ENCODE measurements around the gene SEC24C.
"Not testable (repeated sequence)": the region's sequence is repeated elsewhere in the genome, so short reads cannot be mapped to it uniquely, and the experiment has no call there.

Gene SEC24C

DNA sequence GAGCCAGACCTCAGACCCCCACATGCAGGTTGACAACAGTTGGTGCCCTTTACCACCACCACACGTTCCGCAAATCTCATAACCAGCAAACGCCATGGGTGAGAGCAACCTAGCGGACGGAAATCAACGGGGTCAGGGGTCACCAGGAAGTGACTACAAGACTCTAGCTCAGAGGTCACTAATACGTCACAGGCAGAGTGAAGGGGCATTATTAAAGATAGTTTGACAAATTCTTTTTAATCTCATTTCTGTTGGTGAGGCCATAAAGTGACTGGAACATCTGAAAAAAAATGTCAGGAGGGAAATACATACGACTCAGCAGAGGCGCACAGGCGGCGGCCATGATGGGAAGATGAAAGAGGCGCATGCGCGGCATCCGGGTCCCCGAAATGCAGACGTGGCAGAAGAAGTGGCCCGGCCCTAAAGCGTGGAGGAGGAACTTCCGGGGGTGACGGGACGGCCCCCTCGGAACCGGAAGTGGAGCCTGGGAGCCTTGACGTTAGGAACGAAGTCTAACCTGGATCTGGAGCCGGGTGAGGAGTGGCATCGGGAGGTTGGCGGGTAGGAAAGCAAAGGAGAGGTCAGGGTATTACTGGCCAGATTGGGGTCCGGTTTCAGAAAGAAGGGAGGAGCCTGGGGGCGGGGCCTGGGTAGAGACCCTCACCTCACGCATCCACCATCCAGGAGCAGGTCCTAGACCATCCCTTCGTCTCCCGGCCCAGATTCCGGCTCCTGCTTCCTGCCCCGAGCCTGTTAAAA lies at the start of gene SEC24C:
Gene SEC24C (plus strand): TSS at position 468 of the 759 bp plus-strand sequence. CDS start 2,461 bp downstream, outside the sequence.
- peak; percentile 69 for DNase-seq

DNA sequence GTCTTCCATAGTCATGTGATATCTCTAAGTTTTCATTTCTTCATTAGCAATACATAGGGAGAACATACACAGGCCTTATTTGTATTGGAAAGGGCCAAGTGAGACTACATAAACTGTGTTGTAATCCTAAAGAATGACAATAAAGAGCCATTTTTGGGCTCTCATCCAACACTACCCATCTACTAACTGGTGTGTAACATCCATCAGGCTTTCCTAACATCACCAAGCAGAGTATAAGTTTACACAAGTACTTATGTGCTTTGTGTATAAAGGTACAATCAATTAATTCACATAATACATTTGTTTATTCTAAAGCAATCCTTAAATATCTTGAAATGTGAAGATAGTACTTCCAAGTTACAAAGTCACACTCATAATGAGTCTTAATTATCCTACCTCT lies 48.9 kb upstream of the SEC24C start:
- not testable (repeated sequence) for DNase-seq

DNA sequence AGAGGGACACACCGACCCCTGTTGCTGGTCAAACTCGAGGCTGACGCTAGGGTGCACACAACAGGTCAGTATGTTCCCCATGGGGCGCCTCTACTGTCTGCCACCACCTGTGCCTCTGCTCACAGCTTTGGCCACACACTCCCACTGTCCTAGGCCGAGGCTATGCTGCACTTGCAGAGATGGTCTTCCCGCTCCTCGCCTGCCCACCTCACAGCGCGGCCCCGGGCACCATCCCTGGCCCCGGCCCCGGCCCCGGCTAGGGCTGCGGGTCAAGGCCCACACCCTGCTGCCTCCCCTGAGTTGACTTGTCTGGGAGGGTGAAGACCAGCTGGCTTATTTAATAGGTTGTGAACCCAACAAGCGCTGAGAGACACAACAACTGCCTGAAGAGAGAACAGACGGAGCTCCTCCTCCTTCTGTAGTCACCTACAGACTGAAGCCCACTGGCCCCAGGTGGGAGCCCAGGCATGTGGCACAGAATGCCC lies 46.5 kb upstream of the SEC24C start, which contains the start of gene AGAP5:
Gene AGAP5 (minus strand): TSS at position 435 of the 485 bp plus-strand sequence. CDS start 354 bp downstream, at position 81.
- DNase-seq: not testable (repeated sequence)

DNA sequence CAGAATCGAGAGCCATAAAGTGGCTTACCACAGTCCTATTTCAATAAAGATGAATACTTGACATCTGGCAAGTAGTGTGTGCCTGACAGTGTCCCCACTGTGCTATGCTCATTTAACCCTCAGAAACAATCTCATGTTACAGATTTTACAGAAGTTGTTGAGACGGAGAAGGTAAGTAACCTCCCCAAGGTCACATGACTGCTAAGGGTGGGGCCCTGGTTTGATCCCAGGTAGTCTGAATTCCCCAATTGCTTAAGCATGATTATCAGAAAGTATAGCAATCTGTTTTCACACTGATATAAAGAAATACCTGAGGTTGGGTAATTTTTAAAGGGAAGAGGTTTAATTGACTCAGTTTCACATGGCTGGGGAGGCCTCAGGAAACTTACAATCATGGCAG lies 45.4 kb upstream of the SEC24C start:
- DNase-seq: not testable (repeated sequence)

DNA sequence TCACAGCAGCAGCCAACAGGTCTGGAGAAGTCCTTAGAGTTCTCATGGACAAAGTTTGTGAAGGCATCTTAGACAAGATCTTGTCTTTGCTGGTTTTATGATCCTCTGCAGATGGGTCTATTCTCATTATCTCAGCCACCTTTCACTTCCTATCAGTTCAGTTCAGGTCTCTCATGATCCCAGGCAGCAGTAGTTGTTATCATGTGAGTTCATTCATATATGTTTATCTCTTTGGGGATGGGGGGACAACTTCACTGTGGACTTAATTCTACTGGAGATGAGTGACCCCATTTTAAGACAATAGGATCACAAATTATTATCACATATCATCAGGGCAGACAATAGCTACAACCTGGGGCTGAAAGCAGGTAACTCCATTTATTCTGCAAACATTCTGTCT lies 40.2 kb upstream of the SEC24C start:
- not testable (repeated sequence) for DNase-seq

DNA sequence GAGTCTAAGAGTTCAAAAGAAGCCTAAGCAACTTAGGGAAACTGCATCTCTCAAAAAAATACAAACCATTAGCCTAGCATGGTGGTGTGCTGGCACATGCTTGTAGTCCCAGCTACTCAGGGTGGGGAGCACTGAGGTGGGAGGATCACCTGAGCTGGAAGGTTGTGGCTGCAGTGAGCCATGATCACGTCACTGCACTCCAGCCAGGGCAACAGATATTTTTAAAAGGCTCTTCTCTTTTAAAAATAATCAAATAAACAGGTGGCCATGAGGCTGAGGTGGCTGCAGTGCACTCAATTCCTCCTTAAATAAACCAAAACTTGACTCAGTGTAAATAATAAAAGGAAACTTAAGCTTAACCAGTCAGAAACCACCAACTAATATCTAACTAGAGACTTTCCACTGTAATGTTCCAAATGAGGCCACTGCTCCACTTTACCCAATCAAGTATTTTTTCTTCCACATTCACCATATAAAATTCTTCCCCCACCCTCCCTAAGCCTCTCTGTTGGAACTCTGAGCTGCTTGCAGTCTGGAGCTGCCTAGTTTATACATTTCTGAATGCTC lies 38.6 kb upstream of the SEC24C start:
- DNase-seq: not testable (repeated sequence)

DNA sequence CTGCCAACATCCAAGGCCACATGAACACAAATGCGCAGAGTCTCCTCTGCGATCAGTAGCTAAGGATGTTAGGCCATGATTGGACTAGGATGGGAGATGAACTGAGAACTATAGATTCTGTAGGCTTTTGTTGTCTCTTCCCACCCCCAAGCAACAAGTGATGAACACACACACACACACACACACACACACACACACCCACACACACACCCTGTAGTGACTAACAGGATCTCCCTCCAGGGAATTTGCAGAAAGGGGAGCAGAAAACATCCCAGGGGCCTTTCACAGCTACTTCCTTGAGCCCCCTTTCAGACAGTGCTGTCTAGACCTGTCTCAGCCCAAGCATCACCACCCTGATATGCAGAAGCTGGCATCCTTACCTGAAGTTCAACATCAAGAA lies 37.7 kb upstream of the SEC24C start:
- DNase-seq: not testable (repeated sequence)

DNA sequence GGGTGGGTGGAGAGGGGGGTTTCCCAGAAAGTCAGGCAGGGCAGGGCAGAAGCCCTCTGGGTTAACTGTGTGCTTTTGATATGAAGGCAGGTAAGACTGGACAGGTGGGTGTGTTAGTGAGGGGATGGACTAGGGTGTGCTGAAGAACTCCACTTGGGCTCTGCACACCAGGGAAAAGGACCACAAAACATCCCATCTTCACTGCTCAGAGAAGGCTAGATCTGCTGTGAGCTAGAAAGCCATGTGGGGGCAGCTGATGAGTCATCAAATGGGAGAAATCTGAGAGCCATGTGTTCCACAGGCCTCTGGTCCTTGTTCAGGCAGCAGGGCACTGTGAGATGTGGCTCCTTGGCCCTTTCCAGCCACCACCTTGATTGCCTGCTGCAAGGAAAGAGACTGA lies 36.5 kb upstream of the SEC24C start:
- DNase-seq: not testable (repeated sequence)

DNA sequence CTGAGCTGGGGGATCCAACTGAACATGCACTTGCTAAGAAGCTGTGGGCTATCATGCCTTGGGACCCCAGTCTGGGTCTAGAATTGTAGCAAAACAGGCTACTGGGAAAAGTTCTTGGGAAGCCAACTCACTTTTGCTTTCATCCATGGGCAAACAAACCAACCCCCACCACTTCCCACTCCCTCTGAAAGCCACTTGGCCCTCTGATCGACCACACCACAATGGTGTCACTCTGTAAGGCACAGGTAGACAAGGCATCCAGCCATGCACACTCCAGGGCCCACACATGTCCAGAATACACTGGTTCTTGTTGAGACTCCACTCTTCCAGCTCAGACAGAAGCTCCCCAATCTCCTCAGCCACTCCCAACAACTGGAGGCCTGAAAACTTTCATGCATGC lies 36.0 kb upstream of the SEC24C start:
- not testable (repeated sequence) for DNase-seq

DNA sequence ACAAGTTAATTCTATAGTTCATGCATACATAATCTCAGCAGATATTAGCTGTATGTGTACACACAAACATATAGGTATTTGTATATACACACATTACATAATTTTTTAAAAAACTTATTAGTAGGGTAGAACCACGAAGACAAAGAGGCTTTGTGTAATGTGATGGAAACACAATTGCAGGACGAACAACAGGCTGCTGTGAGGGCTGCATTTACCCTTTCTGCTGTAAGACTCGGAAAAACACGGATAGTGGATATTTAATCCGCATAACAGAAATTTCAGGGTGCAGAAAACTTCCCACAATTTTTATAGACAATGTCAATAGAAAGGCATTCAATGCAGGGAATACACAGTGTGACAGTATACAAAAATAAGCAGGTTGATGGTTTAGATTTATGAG lies 32.5 kb upstream of the SEC24C start:
- DNase-seq: not testable (repeated sequence)

- DNase-seq: not testable (repeated sequence)
Observed at GRCh38 chr10:73713912-73714311, 30.3 kb upstream of the SEC24C start.

- DNase-seq: not testable (repeated sequence)
Observed at GRCh38 chr10:73714483-73714882, 29.7 kb upstream of the SEC24C start.

- DNase-seq: not testable (repeated sequence)
Observed at GRCh38 chr10:73715179-73716156, 28.7 kb upstream of the SEC24C start.

GRCh38 chr10:73716251-73716650 lies 27.9 kb upstream of the SEC24C start:
- no peak for DNase-seq

GRCh38 chr10:73717556-73717955 lies 26.6 kb upstream of the SEC24C start:
- DNase-seq: no peak

DNA sequence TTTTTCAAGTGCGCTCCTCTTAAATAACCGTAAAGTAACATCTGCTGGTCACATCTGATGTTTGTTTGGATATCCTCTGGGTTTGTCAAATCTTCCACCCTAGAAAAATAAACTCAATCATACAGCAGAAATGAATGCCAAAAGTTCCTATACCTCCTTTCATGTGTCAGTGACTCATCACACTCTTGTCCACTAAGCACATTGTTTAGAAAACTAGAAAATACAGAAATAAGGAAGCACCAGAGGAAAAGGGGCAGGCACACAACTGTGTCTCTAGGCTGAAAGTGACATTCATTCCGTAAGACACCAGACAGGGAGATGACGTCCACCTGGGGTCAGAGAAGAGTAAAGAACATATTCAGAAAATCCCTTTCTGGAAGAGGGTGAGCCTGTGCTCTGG lies 23.6 kb upstream of the SEC24C start:
- not testable (repeated sequence) for DNase-seq

DNA sequence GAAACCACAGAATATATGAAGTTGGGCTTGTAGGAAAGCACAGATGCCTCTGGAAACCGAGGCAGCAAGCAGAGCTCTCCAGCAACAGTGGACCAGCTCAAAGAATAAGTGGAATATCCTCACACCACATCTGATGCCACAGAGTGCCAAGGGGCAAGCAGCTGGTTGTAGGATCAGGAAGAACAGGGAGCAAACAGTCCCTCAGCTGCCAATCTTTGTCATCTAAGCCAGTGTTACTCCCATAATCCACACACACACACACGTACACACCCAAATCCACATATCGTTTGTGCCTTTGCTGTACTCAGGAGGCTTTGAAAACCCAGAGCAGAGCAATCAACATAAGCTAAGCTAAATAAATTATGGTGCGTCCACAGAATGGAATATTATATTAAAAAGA lies 20.7 kb upstream of the SEC24C start:
- no peak for DNase-seq

GRCh38 chr10:73729781-73730152 lies 14.4 kb upstream of the SEC24C start:
- not testable (repeated sequence) for DNase-seq

- peak; percentile 75 for DNase-seq
Observed at GRCh38 chr10:73730153-73730906, 13.8 kb upstream of the SEC24C start.

DNA sequence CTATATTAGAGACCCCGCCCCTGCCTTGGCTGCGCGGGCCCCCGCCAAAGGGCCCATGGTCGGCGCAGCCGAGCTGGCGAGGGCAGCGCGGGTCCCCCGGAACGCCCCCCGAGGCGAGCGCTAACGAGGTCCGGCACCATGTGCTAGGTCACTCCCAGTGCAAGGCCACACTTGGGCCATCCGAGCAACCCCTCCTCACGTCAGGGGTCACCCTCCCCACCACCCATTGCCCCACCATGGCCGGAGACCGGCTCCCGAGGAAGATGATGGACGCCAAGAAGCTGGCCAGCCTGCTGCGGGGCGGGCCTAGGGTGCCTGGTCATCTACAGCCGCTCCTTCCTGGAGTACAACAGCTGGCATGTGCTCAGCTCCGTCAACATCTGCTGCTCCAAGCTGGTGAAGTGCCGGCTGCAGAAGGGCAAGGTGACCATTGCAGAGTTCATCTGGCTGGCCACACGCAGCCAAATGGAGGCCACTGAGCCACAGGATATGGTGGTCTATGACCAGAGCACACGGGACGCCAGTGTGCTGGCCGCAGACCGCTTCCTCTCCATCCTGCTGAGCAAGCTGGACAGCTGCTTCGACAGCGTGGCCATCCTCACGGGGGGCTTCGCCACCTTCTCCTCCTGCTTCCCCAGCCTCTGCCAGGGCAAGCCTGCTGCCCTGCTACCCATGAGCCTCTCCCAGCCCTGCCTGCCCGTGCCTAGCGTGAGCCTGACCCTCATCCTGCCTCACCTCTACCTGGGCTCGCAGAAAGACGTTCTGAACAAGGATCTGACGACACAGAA lies 12.4 kb upstream of the SEC24C start:
- DNase-seq: no peak

- DNase-seq: no peak
Observed at GRCh38 chr10:73732426-73732825, 11.7 kb upstream of the SEC24C start.
